ENCODE measurements around the gene SYCP2L.

GRCh38 chr6:10977231-10977968, 90.5 kb downstream of the SYCP2L start:
- TF ChIP-seq POLR2A (IDR thresholded peaks at IDR 0.05; ENCODE audit: low read length) (no peak), GATA1 (IDR thresholded peaks at IDR 0.05; ENCODE audit: low read depth, low read length) (no peak)

All from erythroblast (primary cell).